ENCODE results near the gene LDAH.

LDAH gene

DNA sequence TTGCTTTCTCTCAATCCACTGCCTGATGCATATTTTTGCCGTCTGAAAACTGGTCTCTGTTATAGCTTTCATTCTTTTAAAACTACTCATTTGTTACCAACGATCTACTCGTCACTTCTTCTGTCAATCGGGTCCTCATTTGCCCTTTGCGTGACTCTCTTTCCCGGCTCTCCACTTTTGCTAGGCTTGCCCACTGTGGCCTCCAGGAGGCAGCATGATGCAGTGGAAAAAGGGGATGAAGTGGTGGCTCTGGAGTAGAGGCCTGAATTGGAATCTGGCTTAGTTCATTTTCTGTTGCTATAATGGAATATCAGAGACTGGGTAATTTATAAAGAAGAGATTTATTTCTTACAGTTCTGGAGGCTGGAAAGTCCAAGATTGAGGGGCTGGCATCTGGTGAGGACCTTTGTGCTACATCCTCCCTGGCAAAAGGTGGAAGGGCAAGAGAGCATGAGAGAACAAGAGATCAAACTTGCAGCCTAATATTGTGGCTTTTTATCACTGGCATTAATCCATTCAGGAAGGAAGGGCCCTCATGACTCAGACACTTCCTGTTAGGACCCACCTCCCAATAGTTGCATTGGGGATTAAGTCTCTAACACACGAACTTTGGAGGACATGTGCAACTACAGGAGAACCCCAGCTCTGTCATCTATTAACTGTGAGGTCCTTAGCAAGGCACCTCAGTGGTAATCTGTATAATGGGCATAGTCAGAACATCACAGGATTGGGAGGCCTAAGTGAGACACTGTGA, 140.6 kb downstream of the LDAH start:
- DNase-seq (ENCODE audit: low spot score), result no peak

DNA sequence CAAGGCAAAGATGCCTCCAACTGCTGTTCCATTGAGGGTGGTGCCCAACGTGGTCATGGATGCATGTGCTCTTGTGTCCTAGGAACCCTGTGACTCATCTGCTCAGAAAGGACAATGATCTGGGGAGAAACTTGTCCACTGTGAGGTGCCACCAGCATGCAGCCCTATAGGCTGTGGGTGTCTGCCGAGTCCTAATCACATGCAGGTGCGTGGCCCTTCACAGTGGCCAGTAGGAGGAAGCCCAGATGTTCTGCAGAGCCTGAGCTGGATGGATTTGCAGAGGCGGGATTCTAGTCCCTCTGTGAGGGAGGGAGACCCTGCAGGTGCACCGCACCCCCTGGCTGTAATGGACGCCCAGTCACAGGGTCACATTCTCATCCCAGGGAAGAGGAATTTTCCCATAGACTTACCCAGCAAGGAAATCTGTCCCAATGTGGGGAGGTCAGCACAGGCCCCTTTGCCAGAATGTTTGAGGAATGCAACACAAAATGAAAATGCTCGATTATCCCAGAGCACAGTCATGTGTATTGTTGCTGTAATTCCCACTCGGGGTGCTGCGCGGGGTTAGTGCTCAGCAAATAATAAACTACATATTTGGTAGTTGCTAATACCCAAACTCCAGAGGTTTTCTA, 142.0 kb downstream of the LDAH start:
- no peak for DNase-seq (ENCODE audit: low spot score)

DNA sequence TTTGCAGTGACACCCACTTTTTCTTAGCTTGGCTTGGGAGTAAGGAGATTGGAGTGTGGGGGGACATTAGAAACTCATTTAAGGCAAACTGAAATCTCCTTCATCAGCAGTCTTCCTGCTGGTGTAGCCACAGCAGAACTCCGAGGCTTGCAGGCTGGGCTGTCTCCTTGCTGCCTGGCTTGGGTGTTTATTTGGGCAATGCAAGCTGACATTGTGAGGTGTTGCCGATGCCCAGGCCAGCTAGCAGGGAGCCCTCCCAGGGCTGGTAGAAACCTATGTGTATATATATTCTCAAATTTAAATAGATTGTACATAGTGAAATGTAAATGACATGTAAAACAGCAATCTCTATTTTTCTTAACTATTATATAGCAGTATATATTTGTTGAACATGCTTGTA, 144.1 kb downstream of the LDAH start:
- no peak for DNase-seq (ENCODE audit: low spot score)

- DNase-seq (ENCODE audit: low spot score), result no peak
Measured at GRCh38 chr2:20678086-20678395, 144.9 kb downstream of the LDAH start.

DNA sequence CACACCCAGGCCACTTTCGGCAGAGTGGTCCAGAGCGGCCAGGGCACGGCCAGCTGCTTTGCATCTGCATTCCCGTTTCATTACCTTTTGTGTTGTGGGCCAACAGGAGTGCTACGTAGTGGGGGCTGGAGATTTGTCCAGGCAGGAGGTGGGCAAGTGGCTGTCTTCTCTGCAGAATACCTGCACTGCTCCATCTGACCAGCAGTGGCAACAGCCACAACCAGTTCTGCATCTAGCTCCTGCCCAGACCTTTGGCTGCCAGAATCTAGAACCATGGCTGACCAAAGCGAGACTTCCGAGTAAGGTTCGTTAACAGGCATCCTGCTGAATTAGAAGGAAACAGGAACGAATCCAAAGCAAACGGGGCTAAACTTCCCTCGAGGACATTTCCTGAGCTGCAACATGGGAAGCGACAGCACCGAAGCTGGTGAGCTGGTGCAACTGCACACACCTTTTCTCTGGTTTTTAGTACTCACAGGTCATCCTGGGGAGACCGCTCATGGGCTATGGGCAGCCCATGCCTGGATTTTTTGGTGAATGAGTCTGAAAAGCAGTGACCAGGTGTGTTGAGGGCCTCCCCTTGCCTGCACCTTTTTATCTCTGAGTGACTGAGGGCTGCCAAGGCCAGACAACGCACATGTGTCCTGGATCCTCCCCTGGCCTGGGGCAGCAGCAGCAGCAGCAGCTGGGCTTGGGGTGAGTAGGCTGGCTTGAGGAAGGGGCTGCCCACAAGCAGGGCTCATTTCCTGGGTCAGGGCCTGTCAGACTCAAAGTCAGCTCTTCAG, 145.4 kb downstream of the LDAH start:
- DNase-seq (ENCODE audit: low spot score), result no peak

DNA sequence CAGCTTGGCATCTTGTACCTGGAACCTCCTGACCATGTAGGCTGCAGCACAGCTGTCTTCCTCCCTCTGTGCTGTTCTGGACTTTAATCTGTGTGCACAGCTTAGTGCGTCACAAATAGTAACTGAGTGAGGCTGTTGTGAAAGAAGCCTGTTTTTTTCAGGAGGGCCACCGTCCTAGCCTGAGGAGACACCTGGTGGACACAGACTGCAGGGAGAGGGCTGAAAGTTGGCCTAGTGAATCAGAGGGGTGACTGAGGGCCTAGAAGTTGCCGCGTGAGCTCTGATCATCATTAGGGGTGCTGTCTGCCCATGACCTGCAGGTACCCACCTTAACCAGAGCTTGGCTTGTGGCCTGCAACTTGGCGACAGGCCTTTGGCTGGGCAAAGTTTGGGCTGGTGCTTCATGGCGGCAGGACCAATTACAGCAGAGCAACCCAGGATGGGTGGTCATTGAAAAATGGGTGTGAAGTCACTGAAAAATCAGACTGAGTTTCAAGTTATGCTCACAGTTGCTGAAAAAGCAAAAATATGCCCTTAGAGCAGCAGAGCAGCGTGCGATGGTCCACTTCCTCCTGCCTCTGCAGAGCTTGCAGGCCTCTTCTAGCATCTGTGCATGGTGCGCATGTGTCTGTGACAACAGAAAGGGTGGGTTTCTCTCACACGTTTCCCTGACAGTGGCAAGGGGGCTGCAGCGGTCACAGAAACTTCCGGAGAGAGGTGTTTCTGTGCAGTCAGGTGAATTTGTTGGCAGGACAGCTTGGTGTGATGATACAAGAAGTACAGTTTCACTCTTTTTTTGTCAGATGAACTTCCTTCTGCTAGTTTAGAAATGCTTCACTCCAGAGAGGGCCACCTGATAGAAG, 146.3 kb downstream of the LDAH start:
- DNase-seq (ENCODE audit: low spot score), result no peak

GRCh38 chr2:20675701-20676352, 147.1 kb downstream of the LDAH start:
- no peak for DNase-seq (ENCODE audit: low spot score)

- no peak for DNase-seq (ENCODE audit: low spot score)
Measured at GRCh38 chr2:20674974-20675679, 147.8 kb downstream of the LDAH start.

DNA sequence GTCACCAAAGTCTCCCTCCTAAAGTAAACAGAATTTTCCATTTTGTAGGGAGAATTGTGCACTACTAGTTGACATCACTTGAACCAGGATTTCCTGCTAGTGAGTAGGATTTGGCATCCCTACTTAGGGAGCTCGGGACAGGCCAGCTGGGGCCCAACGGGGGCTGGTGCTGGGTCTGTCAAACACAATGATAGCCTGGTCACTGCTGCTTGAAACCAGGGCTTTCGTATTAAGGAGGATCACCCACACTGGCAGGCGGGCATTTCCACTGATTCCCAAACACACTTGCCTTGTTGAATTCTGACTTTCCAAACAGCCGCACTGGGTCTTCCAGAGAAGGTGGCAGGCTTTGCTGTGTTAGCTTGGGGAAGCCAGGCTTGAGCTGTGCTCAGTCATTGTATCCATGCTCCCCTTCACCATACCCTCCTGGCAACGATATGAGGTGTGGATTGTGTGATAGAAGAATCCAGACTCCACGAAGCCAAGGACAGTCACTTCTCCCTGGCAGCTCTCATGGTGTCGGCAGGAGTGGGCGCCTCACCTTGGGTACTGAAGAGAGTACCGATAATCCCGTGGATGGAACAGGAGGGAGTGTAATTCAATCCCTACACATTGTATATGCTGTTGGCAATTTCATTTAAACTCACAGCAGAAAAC, 148.5 kb downstream of the LDAH start:
- DNase-seq (ENCODE audit: low spot score), result no peak

- no peak for DNase-seq (ENCODE audit: low spot score)
Measured at GRCh38 chr2:20673686-20674308, 149.1 kb downstream of the LDAH start.

GRCh38 chr2:20672201-20672951, 150.5 kb downstream of the LDAH start:
- DNase-seq (ENCODE audit: low spot score), result no peak

DNA sequence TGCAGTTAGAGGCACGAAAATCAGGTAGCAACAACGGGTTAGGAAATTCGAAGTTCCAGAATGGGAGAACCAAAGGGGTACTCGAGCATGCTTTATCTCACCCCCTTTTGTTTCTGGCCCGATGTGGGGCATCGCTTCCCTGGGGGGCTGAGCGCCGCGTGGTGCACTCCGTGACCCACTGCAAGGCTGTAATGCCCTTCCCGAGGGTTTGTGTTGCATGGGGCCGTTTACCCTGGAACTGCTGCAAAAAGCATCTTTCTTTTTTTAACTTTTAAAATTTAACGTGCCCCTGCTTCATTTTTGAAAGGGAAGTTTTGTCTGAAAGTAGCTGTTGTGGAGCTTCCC, 151.2 kb downstream of the LDAH start:
- no peak for DNase-seq (ENCODE audit: low spot score)

DNA sequence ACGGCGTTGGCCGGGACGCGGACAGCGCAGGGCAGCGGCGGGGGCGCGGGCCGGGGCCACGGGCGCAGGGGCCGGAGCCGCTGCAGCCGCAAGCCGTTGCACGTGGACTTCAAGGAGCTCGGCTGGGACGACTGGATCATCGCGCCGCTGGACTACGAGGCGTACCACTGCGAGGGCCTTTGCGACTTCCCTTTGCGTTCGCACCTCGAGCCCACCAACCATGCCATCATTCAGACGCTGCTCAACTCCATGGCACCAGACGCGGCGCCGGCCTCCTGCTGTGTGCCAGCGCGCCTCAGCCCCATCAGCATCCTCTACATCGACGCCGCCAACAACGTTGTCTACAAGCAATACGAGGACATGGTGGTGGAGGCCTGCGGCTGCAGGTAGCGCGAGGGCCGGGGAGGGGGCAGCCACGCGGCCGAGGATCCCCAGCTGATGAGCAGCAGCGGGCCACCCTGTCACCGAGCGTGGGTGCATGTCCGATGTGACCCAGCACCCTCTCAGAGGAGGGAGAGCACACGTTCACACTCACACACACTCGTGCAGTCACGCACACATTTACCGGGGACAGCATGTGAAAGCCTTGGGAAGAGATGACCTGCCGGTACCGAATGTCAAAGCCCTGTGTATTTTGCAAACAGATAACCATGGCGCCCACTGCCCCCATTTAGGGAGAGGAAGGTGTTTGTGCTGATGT, 151.7 kb downstream of the LDAH start:
- DNase-seq (ENCODE audit: low spot score), result no peak

- DNase-seq (ENCODE audit: low spot score), result no peak
Measured at GRCh38 chr2:20670315-20671035, 152.4 kb downstream of the LDAH start.

- no peak for DNase-seq (ENCODE audit: low spot score)
Measured at GRCh38 chr2:20669562-20670314, 153.2 kb downstream of the LDAH start.

DNA sequence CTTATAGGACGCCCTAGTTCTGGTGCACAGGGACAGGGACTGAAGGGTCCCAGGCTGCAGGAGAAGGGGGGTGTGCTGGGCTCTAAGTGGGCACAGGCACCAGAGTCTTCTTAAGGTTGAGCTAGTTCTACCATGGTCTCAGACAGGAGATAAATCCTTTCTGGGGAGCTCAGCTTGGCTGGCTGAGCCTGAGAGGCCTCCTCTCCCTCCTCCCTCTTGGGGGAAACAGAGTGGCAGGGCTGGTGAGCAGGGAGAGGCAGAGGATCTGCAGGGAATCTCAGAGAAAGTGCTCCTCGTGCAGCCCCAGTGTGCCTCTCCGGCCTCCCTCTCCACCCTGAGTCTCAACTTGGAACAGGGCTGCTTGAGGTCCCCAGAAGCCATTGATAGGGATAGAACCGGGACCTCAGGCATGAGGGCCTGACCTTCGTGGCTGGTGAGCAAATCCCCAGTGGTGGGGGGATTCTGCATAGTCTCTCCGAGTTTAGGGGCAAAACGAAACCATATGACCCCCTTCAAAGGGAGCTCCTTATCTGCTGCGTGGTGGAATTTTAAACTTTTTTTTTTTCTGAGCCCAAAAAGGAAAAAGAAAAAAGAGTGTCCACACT, 153.9 kb downstream of the LDAH start:
- DNase-seq (ENCODE audit: low spot score), result no peak

GRCh38 chr2:20668451-20668850, 154.4 kb downstream of the LDAH start:
- no peak for DNase-seq (ENCODE audit: low spot score)

Data from D341Med (cell line).